ENCODE results near the gene RNPEPL1. TPM values are rescaled to one million over a fixed set of nuclear protein-coding genes. Genes with fewer than 3 reads are reported as not detected.
A peak's percentile ranks its signal among the peaks of the same experiment; 100 is the strongest.

RNPEPL1 gene
- total RNA-seq, 4 donors from 2014 or later = 76.1 to 99.9 (median 78.6) TPM

GRCh38 chr2:240586198-240586918 lies 18.1 kb downstream of the RNPEPL1 start, which contains the start of gene CAPN10:
Gene CAPN10 (plus strand): TSS chr2:240586734. CDS start chr2:240586912, 178 bp downstream.
- intact Hi-C loops (cut with DNase I; ENCODE audit: low total_unique reads) = no loop called here
- DNase-seq (ENCODE audit: low spot score in 2 of 2) = peak; percentile 98 to 100

GRCh38 chr2:240586919-240587800 lies 18.9 kb downstream of the RNPEPL1 start:
- 7 to 8% methylated on average over 25 to 27 of the region's 62 CpGs for WGBS, 2 donors
- peak overlapping the region; percentile 74 for H3K4me3 ChIP-seq (ENCODE audit: low read depth, poor library complexity, severe bottlenecking)
- TF ChIP-seq CTCF (IDR thresholded peaks at IDR 0.05) (no peak), POLR2A (IDR thresholded peaks at IDR 0.05) (no peak)
- intact Hi-C loops (cut with DNase I; ENCODE audit: low total_unique reads) = no loop called here
- DNase-seq (ENCODE audit: low spot score in 2 of 2) = no peak

More at GRCh38 chr2:240586198-240586918, 18.1 kb downstream of the RNPEPL1 start, which contains the start of gene CAPN10:
- peak within 1 kb of the TSS; percentile 74 for H3K4me3 ChIP-seq (ENCODE audit: low read depth, poor library complexity, severe bottlenecking)
- WGBS, 2 donors = 1% methylated on average over 37 to 58 of the region's 88 CpGs
- TF ChIP-seq CTCF (IDR thresholded peaks at IDR 0.05) = no peak
- TF ChIP-seq POLR2A (IDR thresholded peaks at IDR 0.05) = no peak

GRCh38 chr2:240588006-240588655 lies 19.8 kb downstream of the RNPEPL1 start:
- H3K4me3 ChIP-seq (ENCODE audit: low read depth, poor library complexity, severe bottlenecking) = no peak overlapping the region
- intact Hi-C loops (cut with DNase I; ENCODE audit: low total_unique reads) = no loop called here
- no peak for DNase-seq (ENCODE audit: low spot score in 2 of 2)
- TF ChIP-seq POLR2A (IDR thresholded peaks at IDR 0.05) (no peak), CTCF (IDR thresholded peaks at IDR 0.05) (no peak)
- 75 to 82% methylated on average over 10 of the region's 10 CpGs for WGBS, 2 donors

- H3K4me3 ChIP-seq (ENCODE audit: low read depth, poor library complexity, severe bottlenecking) = no peak overlapping the region
- no peak for TF ChIP-seq CTCF (IDR thresholded peaks at IDR 0.05)
- no peak for TF ChIP-seq POLR2A (IDR thresholded peaks at IDR 0.05)
- DNase-seq (ENCODE audit: low spot score in 2 of 2) = no peak
- intact Hi-C loops (cut with DNase I; ENCODE audit: low total_unique reads) = no loop called here
- 76 to 84% methylated on average over 4 of the region's 4 CpGs for WGBS, 2 donors
Measured at GRCh38 chr2:240588669-240589068, 20.4 kb downstream of the RNPEPL1 start.

- no peak overlapping the region for H3K4me3 ChIP-seq (ENCODE audit: low read depth, poor library complexity, severe bottlenecking)
- intact Hi-C loops (cut with DNase I; ENCODE audit: low total_unique reads) = no loop called here
- DNase-seq (ENCODE audit: low spot score in 2 of 2) = no peak
- TF ChIP-seq POLR2A (IDR thresholded peaks at IDR 0.05) (no peak), CTCF (IDR thresholded peaks at IDR 0.05) (no peak)
- 83 to 89% methylated on average over 13 to 14 of the region's 14 CpGs for WGBS, 2 donors
Measured at GRCh38 chr2:240589375-240589774, 21.1 kb downstream of the RNPEPL1 start.

Data from lower leg skin (tissue), 4 donors.